Measurements from ENCODE around the gene ARHGAP42.

DNA sequence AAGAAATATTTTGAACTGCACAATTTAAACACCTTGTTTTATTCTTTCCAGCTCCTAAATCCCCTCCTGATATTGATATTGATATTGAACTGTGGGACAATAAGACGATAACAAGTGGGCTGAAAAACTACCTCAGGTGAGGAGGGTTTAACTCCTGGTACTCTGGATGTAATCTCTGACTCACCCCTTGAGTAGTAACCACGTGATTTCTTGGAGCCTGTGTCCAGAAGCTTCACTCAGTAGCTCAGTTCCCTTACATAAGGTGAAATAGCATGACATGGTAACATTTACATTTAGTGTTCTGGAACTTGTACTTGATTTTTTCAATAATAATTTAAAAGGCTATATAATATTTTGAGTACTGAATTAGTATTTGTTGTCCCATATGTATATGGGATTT lies 274.5 kb downstream of the ARHGAP42 start:
- TF ChIP-seq ARNTL (CRISPR knock-in tag; IDR thresholded peaks at IDR 0.05; ENCODE audit: borderline replicate concordance, low read depth) = no peak
- no peak for TF ChIP-seq ZFP3 (CRISPR knock-in tag; IDR thresholded peaks at IDR 0.05)
- no peak for TF ChIP-seq ZNF565 (CRISPR knock-in tag; conservative IDR thresholded peaks at IDR 0.05; ENCODE audit: low read depth)
